Neural progenitor cell (in vitro differentiated cells): ENCODE measurements around the gene CPXM2. TPM values are rescaled to one million over a fixed set of nuclear protein-coding genes. Genes with fewer than 3 reads are reported as not detected.

Experiments used
- DNase-seq: peaks from one replicate; pipeline ENCODE4 v3.0.0-alpha.2; 2016; ENCODE audit warnings: low spot score
- H2AFZ ChIP-seq: fragments of 200-600 bp; sonication (generic); replicated peaks from 2 replicates; pipeline ENCODE4 v1.6.1; 2016; ENCODE audit warnings: antibody characterized with exemption
- H3F3A ChIP-seq: fragments of 200-600 bp; sonication (generic); 2 replicates; pipeline ENCODE4 v1.6.1; 2016; ENCODE audit warnings: antibody characterized with exemption, low read depth
- H3K27ac ChIP-seq: fragments of 200-600 bp; sonication (generic); 2 replicates; pipeline ENCODE4 v1.5.1; 2016; ENCODE audit warnings: mild to moderate bottlenecking
- H3K27me3 ChIP-seq: fragments of 200-600 bp; sonication (generic); 2 replicates; pipeline ENCODE4 v1.6.1; 2016; ENCODE audit warnings: mild to moderate bottlenecking, moderate library complexity
- H3K36me3 ChIP-seq: fragments of 200-600 bp; sonication (generic); 2 replicates; pipeline ENCODE4 v1.5.1; 2016
- H3K4me1 ChIP-seq: fragments of 200-600 bp; sonication (generic); 2 replicates; pipeline ENCODE4 v1.6.1; 2016; ENCODE audit warnings: mixed run types
- H3K4me2 ChIP-seq: fragments of 200-600 bp; sonication (generic); 2 replicates; pipeline ENCODE4 v1.6.1; 2016
- H3K4me3 ChIP-seq: fragments of 200-600 bp; sonication (generic); 2 replicates; pipeline ENCODE4 v1.5.1; 2016
- H3K79me2 ChIP-seq: fragments of 200-600 bp; sonication (generic); 2 replicates; pipeline ENCODE4 v1.6.1; 2016; ENCODE audit warnings: low read depth
- H3K9ac ChIP-seq: fragments of 200-600 bp; sonication (generic); 2 replicates; pipeline ENCODE4 v1.6.1; 2016
- H3K9me3 ChIP-seq: fragments of 200-600 bp; sonication (generic); 2 replicates; pipeline ENCODE4 v1.5.1; 2016; ENCODE audit warnings: low read depth
- H4K20me1 ChIP-seq: fragments of 200-600 bp; sonication (generic); 2 replicates; pipeline ENCODE4 v1.6.1; 2016; ENCODE audit warnings: low read depth
- H3K27ac Mint-ChIP-seq: 3 replicates; pipeline ENCODE4 v1.8.0; 2021; ENCODE audit warnings: mixed read lengths
- H3K27me3 Mint-ChIP-seq: 2 replicates; pipeline ENCODE4 v1.8.0; 2022; ENCODE audit warnings: low read depth, mild to moderate bottlenecking, inconsistent platforms, moderate library complexity, mixed read lengths; ENCODE audit not compliant: insufficient read depth
- H3K36me3 Mint-ChIP-seq: 3 replicates; pipeline ENCODE4 v1.8.0; 2021; ENCODE audit warnings: mixed read lengths
- H3K4me1 Mint-ChIP-seq: 3 replicates; pipeline ENCODE4 v1.8.0; 2021; ENCODE audit warnings: mixed read lengths
- H3K4me3 Mint-ChIP-seq: 3 replicates; pipeline ENCODE4 v1.8.0; 2021; ENCODE audit warnings: mild to moderate bottlenecking, moderate library complexity, mixed read lengths
- H3K9me3 Mint-ChIP-seq: 3 replicates; pipeline ENCODE4 v1.8.0; 2020; ENCODE audit warnings: mixed read lengths
- CTCF ChIP-seq: fragments of 200-600 bp; sonication (generic); IDR thresholded peaks from 2 replicates; pipeline ENCODE4 v1.5.1; 2017; ENCODE audit warnings: antibody characterized with exemption, mild to moderate bottlenecking
- EZH2 ChIP-seq: fragments of 200-600 bp; sonication (generic); IDR thresholded peaks from 2 replicates; pipeline ENCODE4 v1.6.1; 2017; ENCODE audit warnings: antibody characterized with exemption, mild to moderate bottlenecking, moderate library complexity
- EZH2phosphoT487 ChIP-seq: fragments of 200-600 bp; sonication (generic); IDR thresholded peaks from 2 replicates; pipeline ENCODE4 v1.6.1; 2017; ENCODE audit warnings: antibody characterized with exemption
- total RNA-seq: library from RNA; depleted of rRNA; stranded (reverse); fragments of >200 nt; gene quantifications from 2 replicates; pipeline ENCODE4 v1.2.3, GENCODE V29; 2015; ENCODE audit warnings: low replicate concordance

CPXM2 gene
- total RNA-seq, 1 donor from 2014 or later = not detected

- Mint-ChIP-seq H3K27ac (peak overlapping the region; percentile 27), H3K9me3 (no peaks in the 10 kb centered on the region), H3K4me1 (no peaks in the 10 kb centered on the region), H3K4me3 (no peak overlapping the region), H3K27me3 (peaks cover 2% of the 10 kb centered on the region), H3K36me3 (no peaks in the 10 kb centered on the region)
- Histone ChIP-seq H3K27me3 (no peaks in the 10 kb centered on the region), H3K4me3 (no peak overlapping the region), H3K9me3 (no peaks in the 10 kb centered on the region), H3F3A (no peaks in the 10 kb centered on the region), H3K27ac (no peak overlapping the region), H3K9ac (no peak overlapping the region), H3K79me2 (no peaks in the 10 kb centered on the region), H3K36me3 (no peaks in the 10 kb centered on the region), H3K4me2 (no peak overlapping the region), H2AFZ (no peak overlapping the region), H3K4me1 (no peaks in the 10 kb centered on the region), H4K20me1 (no peaks in the 10 kb centered on the region)
- no peak for TF ChIP-seq EZH2
- no peak for TF ChIP-seq CTCF
- no peak for TF ChIP-seq EZH2phosphoT487
- no peak for DNase-seq
Measured at GRCh38 chr10:123852411-123852951, 39.1 kb downstream of the CPXM2 start.

- Histone ChIP-seq H3K9me3 (no peaks in the 10 kb centered on the region), H3K4me2 (no peak overlapping the region), H3K4me1 (no peaks in the 10 kb centered on the region), H3K36me3 (no peaks in the 10 kb centered on the region), H3K9ac (no peak overlapping the region), H2AFZ (no peak overlapping the region), H3K4me3 (no peak overlapping the region), H3F3A (no peaks in the 10 kb centered on the region), H3K79me2 (no peaks in the 10 kb centered on the region), H4K20me1 (no peaks in the 10 kb centered on the region), H3K27ac (no peak overlapping the region), H3K27me3 (no peaks in the 10 kb centered on the region)
- Mint-ChIP-seq H3K27ac (no peak overlapping the region), H3K36me3 (no peaks in the 10 kb centered on the region), H3K4me1 (no peaks in the 10 kb centered on the region), H3K27me3 (no peaks in the 10 kb centered on the region), H3K4me3 (no peak overlapping the region), H3K9me3 (peaks cover 4% of the 10 kb centered on the region)
- TF ChIP-seq CTCF (no peak), EZH2 (no peak), EZH2phosphoT487 (no peak)
- no peak for DNase-seq
Measured at GRCh38 chr10:123848564-123849457, 42.8 kb downstream of the CPXM2 start.

GRCh38 chr10:123847686-123848432, 43.7 kb downstream of the CPXM2 start:
- no peak overlapping the region for H3K4me3 Mint-ChIP-seq
- Histone ChIP-seq H3K27ac (no peak overlapping the region), H3K27me3 (no peaks in the 10 kb centered on the region), H3K4me2 (no peak overlapping the region), H3K4me3 (no peak overlapping the region), H3K9ac (no peak overlapping the region), H3K4me1 (no peaks in the 10 kb centered on the region), H3K9me3 (no peaks in the 10 kb centered on the region), H3K79me2 (no peaks in the 10 kb centered on the region), H4K20me1 (no peaks in the 10 kb centered on the region), H3K36me3 (no peaks in the 10 kb centered on the region), H3F3A (no peaks in the 10 kb centered on the region), H2AFZ (no peak overlapping the region)
- DNase-seq = no peak
- H3K27me3 Mint-ChIP-seq = no peaks in the 10 kb centered on the region
- no peak overlapping the region for H3K27ac Mint-ChIP-seq
- no peaks in the 10 kb centered on the region for H3K4me1 Mint-ChIP-seq
- no peaks in the 10 kb centered on the region for H3K36me3 Mint-ChIP-seq
- TF ChIP-seq EZH2phosphoT487 (no peak), CTCF (no peak), EZH2 (no peak)
- H3K9me3 Mint-ChIP-seq = peaks cover 4% of the 10 kb centered on the region
